BLaER1 treated with 17β-estradiol and CSF1 and Interleukin-3, amounts not matched to agents 10 nM and 100 nM (cell line): ENCODE data around the gene AK8.
A peak's percentile ranks its signal among the peaks of the same experiment; 100 is the strongest.
"Not testable (repeated sequence)": the region's sequence is repeated elsewhere in the genome, so short reads cannot be mapped to it uniquely, and the experiment has no call there.

Source experiments
- H3K27ac ChIP-seq, 11 experiments: shearing (Covaris generic); formaldehyde crosslinking; 2 replicates each; pipeline ENCODE4 v1.8.1; 2022
- H3K27me3 ChIP-seq, 11 experiments: shearing (Covaris generic); formaldehyde crosslinking; 2 replicates each; pipeline ENCODE4 v1.8.1; 2022
- H3K36me3 ChIP-seq, 11 experiments: shearing (Covaris generic); formaldehyde crosslinking; 2 replicates each; pipeline ENCODE4 v1.8.1; 2022
- H3K4me1 ChIP-seq, 10 experiments: shearing (Covaris generic); formaldehyde crosslinking; 2 replicates each; pipeline ENCODE4 v1.8.1; 2022
- H3K4me2 ChIP-seq, 11 experiments: shearing (Covaris generic); formaldehyde crosslinking; 2 replicates each; pipeline ENCODE4 v1.8.1; 2022
- H3K4me3 ChIP-seq, 10 experiments: shearing (Covaris generic); formaldehyde crosslinking; 2 replicates each; pipeline ENCODE4 v1.8.1; 2022
- H3K9ac ChIP-seq, 11 experiments: shearing (Covaris generic); formaldehyde crosslinking; 2 replicates each; pipeline ENCODE4 v1.8.1; 2022
- H3K9me3 ChIP-seq, 11 experiments: shearing (Covaris generic); formaldehyde crosslinking; replicated peaks in 1 of 11; 2 replicates each; pipeline ENCODE4 v1.8.1; 2022
- H4K20me1 ChIP-seq, 11 experiments: shearing (Covaris generic); formaldehyde crosslinking; 2 replicates each; pipeline ENCODE4 v1.8.1; 2022
- Cebpa-rat ChIP-seq, 11 experiments: shearing (Covaris generic); IDR thresholded peaks; 2 replicates each; pipeline ENCODE4 v1.8.1; 2022

AK8 gene

DNA sequence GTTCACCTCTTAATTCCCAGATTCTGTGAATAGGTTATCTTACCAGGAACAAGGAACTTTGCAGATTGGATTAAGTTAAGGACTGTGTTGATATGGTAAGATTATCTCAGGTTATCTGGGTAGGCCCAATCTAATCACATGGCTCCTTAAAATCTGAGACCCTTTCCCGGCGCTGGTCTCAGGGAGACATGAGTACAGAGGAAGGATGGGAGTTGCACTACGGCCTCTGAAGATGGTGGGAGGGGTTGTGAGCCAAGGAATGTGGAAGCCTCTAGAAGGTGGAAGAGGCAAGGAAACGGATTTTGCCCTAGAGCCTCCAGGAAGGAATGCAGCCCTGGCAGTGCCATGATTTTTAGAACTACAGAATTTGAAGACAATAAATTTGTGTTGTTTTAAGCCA lies 95.1 kb downstream of the AK8 start:
- H3K27me3 ChIP-seq: no peaks in the 10 kb centered on the region
- no peaks in the 10 kb centered on the region for H4K20me1 ChIP-seq
- H3K27ac ChIP-seq: no peak overlapping the region
- peaks cover 0 to 5% (median 0%) of the 10 kb centered on the region in 11 experiments; a peak in 4 of 22 replicates for H3K9me3 ChIP-seq
- H3K4me1 ChIP-seq: peaks cover 11 to 28% (median 22%) of the 10 kb centered on the region in 10 experiments
- no peak for TF ChIP-seq Cebpa-rat (IDR thresholded peaks at IDR 0.05)
- H3K9ac ChIP-seq: no peak overlapping the region
- no peak overlapping the region for H3K4me2 ChIP-seq
- H3K4me3 ChIP-seq: no peak overlapping the region
- no peaks in the 10 kb centered on the region for H3K36me3 ChIP-seq

DNA sequence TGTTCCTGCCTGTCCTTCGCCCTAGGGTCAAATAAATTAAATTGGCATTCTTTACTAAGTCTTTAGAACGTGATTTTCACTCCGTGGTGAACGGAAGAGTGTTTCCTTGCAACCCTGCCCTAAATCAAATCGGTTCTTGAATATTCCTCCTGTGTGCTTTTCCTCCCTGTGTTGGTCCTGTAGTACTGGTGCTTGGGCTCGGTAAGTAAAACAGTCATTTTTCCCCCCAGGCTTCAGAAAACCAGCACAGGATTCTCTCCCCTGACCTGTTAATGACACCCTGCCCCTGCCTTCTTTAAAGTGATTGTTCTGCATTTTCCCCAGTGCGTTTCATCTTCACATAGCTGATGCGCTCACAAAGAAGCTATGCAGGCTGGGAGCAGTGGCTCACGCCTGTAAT lies 96.0 kb downstream of the AK8 start:
- no peak overlapping the region for H3K9ac ChIP-seq
- no peaks in the 10 kb centered on the region for H3K36me3 ChIP-seq
- no peak overlapping the region for H3K4me3 ChIP-seq
- H3K27me3 ChIP-seq: no peaks in the 10 kb centered on the region
- no peaks in the 10 kb centered on the region for H4K20me1 ChIP-seq
- no peak overlapping the region for H3K27ac ChIP-seq
- no peak for TF ChIP-seq Cebpa-rat (IDR thresholded peaks at IDR 0.05)
- peaks cover 0 to 11% (median 0%) of the 10 kb centered on the region in 11 experiments; a peak in 3 of 22 replicates for H3K9me3 ChIP-seq
- peaks cover 2 to 21% (median 16%) of the 10 kb centered on the region in 10 experiments; a peak in 19 of 20 replicates for H3K4me1 ChIP-seq
- no peak overlapping the region for H3K4me2 ChIP-seq

DNA sequence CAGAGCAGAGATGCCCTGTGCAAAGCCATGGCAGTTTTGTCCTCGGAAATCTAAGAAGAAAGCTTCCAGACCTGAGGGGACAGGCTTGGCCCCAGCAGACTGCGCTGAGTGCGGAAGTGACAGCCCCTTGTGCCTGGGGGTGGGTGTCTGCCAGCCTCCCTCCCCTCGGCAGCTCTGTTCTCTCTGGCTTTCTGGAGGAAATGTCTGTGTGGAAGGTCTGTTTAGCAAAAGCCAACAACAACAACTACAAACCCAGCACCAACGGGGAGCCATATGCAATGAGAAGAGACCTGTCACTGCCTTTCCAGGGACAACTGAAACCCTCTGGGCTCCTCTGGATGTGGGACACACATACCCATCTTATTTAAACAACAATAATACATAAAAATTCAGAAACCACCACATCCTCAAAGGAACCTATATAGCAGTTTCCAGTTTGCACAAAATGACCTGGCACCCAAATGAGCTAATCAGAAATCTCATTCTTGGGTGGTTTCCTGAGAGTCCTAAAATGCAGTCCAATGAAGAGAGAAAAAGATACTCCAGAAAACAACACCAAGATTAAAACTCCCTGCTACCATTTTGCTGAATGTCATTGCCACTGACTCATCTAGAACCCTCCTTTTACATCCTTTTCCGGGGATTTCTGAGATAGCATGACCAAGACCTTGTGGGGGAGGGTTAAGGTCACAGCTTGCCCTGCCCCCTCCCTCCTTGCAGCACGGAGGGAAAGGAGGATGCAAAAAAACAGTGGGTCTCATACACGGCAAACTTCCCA lies 97.7 kb downstream of the AK8 start:
- TF ChIP-seq Cebpa-rat (IDR thresholded peaks at IDR 0.05): no peak
- no peak overlapping the region; a peak in 1 of 22 replicates for H3K4me2 ChIP-seq
- H4K20me1 ChIP-seq: no peaks in the 10 kb centered on the region
- H3K27ac ChIP-seq: no peak overlapping the region
- no peaks in the 10 kb centered on the region for H3K27me3 ChIP-seq
- H3K9me3 ChIP-seq: peaks cover 0 to 11% (median 0%) of the 10 kb centered on the region in 11 experiments; a peak in 3 of 22 replicates
- H3K36me3 ChIP-seq: no peaks in the 10 kb centered on the region
- peaks cover 8 to 26% (median 20%) of the 10 kb centered on the region in 10 experiments; a peak in 19 of 20 replicates for H3K4me1 ChIP-seq
- no peak overlapping the region for H3K4me3 ChIP-seq
- no peak overlapping the region for H3K9ac ChIP-seq

DNA sequence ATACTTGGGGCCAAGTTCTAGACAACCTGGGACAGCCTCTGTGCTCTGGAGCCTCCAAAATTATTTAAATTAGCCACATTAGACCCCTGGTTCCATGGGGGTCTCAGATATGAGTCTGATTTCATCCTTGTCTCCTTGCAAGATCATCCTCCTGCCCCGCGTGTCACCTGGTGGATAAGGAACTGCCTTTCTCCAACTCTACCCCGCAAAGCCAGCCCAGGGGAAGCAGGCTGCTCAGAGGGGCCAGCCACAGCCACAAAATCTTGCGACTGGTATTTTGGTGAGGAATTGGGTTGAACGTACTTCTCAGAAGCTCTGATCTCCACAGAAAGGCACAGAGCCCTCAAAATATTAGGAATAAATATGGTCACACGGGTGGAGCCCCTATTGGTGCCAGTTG lies 101.2 kb downstream of the AK8 start:
- H3K4me1 ChIP-seq: peaks cover 8 to 20% (median 15%) of the 10 kb centered on the region in 10 experiments; a peak in 19 of 20 replicates

DNA sequence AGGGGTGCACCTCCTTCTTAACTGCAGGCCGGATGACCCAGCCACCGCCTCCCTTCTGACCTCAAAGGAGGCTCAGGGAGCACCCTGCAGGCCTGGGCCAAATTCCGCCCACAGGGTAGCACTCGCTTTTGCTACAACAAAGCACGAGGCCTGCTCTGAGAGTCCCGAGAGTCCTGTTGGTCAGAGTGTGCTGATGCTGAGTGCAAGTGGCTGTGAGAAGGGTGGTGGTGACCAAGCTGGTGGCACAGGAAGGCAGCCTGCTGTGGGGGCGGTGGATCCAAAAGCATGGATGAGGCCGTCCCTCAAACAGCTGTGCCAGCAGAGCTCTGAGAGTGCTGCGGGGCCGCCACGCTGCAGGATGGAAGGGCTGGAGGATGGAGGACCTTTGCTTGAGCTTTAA lies 101.8 kb downstream of the AK8 start:
- Histone ChIP-seq H3K4me3 (no peak overlapping the region), H3K9me3 (peaks cover 7 to 26% (median 14%) of the 10 kb centered on the region in 11 experiments; a peak in 19 of 22 replicates), H3K9ac (no peak overlapping the region), H3K36me3 (peaks cover 0 to 6% (median 0%) of the 10 kb centered on the region in 11 experiments; a peak in 3 of 22 replicates), H3K4me1 (peaks cover 8 to 20% (median 15%) of the 10 kb centered on the region in 10 experiments; a peak in 19 of 20 replicates), H3K27ac (no peak overlapping the region), H4K20me1 (no peaks in the 10 kb centered on the region), H3K27me3 (no peaks in the 10 kb centered on the region), H3K4me2 (peak overlapping the region; percentile 13 to 74 (median 51); a peak in 21 of 22 replicates)
- no peak for TF ChIP-seq Cebpa-rat (IDR thresholded peaks at IDR 0.05)

More for the DNA sequence above, 101.2 kb downstream of the AK8 start:
- H4K20me1 ChIP-seq: no peaks in the 10 kb centered on the region
- no peak overlapping the region for H3K27ac ChIP-seq
- H3K9ac ChIP-seq: no peak overlapping the region
- no peak overlapping the region for H3K4me3 ChIP-seq
- no peak for TF ChIP-seq Cebpa-rat (IDR thresholded peaks at IDR 0.05)
- no peaks in the 10 kb centered on the region for H3K27me3 ChIP-seq
- H3K9me3 ChIP-seq: peaks cover under 1 to 19% (median 7%) of the 10 kb centered on the region in 11 experiments; a peak in 17 of 22 replicates
- peak overlapping the region; percentile 13 to 74 (median 51); a peak in 20 of 22 replicates for H3K4me2 ChIP-seq
- peaks cover 0 to under 1% (median 0%) of the 10 kb centered on the region in 11 experiments; a peak in 1 of 22 replicates for H3K36me3 ChIP-seq

DNA sequence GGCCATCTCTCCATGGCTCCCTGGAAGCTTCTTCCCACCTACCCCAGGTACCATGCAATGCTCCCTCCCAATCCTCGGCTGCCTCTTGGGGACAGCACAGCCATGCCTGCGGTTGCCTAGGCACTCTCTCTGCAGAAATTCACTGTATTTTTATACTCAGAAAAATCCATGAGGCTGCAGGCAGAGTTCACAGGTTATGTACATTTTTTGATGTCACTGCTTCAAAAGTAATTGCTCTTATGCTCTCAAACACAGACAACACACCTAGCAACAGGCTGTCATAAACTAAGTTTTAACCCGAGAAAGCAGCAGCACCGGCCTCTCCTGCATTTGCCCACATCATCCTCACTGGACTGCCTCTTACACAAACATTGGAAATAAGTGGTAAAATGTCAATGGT lies 102.4 kb downstream of the AK8 start:
- TF ChIP-seq Cebpa-rat (IDR thresholded peaks at IDR 0.05): no peak
- no peaks in the 10 kb centered on the region for H4K20me1 ChIP-seq
- peaks cover 9 to 31% (median 17%) of the 10 kb centered on the region in 11 experiments; a peak in 19 of 22 replicates for H3K9me3 ChIP-seq
- H3K4me3 ChIP-seq: no peak overlapping the region
- no peak overlapping the region for H3K27ac ChIP-seq
- peak overlapping the region in 8 of 11 experiments; percentile 40 to 74 (median 54); a peak in 7 of 22 replicates for H3K4me2 ChIP-seq
- no peaks in the 10 kb centered on the region for H3K27me3 ChIP-seq
- H3K9ac ChIP-seq: no peak overlapping the region
- H3K4me1 ChIP-seq: peaks cover 10 to 25% (median 19%) of the 10 kb centered on the region in 10 experiments
- peaks cover 0 to 8% (median 0%) of the 10 kb centered on the region in 11 experiments; a peak in 3 of 22 replicates for H3K36me3 ChIP-seq

DNA sequence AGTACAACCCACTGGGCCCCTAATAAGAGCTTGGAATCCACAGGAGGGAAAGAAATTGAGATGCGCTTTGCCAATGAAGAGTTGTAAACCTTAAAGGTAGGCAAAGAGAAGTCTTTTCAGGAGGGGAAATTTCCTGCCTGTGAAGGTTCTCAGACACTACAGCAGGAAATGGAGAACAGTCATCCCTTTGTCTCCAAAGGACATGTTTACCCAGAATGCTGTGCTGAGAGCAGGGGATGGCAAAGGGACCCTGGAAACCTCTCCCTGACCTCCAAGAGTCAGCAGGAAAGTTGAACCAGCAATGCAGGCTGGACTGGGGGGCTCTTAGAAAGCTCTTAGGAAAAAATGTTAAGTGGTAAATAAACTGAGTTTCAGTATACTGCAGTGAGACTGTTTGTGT lies 103.2 kb downstream of the AK8 start:
- no peak overlapping the region for H3K4me3 ChIP-seq
- no peaks in the 10 kb centered on the region for H4K20me1 ChIP-seq
- no peak for TF ChIP-seq Cebpa-rat (IDR thresholded peaks at IDR 0.05)
- no peaks in the 10 kb centered on the region for H3K27me3 ChIP-seq
- no peak overlapping the region for H3K27ac ChIP-seq
- H3K36me3 ChIP-seq: peaks cover 0 to 8% (median 0%) of the 10 kb centered on the region in 11 experiments; a peak in 3 of 22 replicates
- H3K9me3 ChIP-seq: peaks cover 9 to 31% (median 18%) of the 10 kb centered on the region in 11 experiments; a peak in 19 of 22 replicates
- no peak overlapping the region for H3K4me2 ChIP-seq
- no peak overlapping the region for H3K9ac ChIP-seq
- H3K4me1 ChIP-seq: peaks cover 14 to 29% (median 23%) of the 10 kb centered on the region in 10 experiments

DNA sequence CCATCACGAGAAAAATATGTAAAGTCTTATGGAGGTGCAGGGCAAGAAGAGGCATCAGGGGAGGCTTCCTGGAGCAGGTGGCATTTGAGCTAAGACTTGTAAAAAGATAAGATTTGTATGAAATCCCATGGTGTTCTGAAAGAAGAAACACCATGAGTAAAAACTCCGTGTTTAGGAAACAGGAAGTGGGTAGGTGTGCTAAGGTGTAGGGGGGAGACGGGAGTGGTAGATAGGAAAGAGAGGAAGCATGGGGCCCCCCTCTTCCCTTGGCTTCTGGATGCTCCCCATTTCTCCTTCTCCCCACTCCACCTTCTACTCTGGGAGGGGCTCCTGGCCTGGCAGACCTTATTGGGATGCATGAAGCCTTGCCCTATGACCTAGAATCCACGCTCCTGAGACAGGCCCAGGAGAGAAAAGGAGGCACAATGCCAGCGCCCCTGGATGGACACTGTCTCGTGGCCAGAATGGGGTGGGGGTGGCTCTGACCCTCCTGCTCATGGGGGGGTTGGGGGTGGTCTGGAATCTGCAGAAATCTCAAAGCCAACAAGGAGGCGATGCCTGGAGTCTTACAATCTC lies 104.2 kb downstream of the AK8 start:
- H3K9ac ChIP-seq: no peak overlapping the region
- H3K4me1 ChIP-seq: peaks cover 14 to 33% (median 23%) of the 10 kb centered on the region in 10 experiments
- no peaks in the 10 kb centered on the region for H3K27me3 ChIP-seq
- TF ChIP-seq Cebpa-rat (IDR thresholded peaks at IDR 0.05): no peak
- peaks cover 9 to 31% (median 18%) of the 10 kb centered on the region in 11 experiments; a peak in 19 of 22 replicates for H3K9me3 ChIP-seq
- H3K36me3 ChIP-seq: peaks cover 0 to 8% (median 0%) of the 10 kb centered on the region in 11 experiments; a peak in 3 of 22 replicates
- H3K4me3 ChIP-seq: no peak overlapping the region
- H3K27ac ChIP-seq: no peak overlapping the region
- H4K20me1 ChIP-seq: no peaks in the 10 kb centered on the region
- H3K4me2 ChIP-seq: no peak overlapping the region

DNA sequence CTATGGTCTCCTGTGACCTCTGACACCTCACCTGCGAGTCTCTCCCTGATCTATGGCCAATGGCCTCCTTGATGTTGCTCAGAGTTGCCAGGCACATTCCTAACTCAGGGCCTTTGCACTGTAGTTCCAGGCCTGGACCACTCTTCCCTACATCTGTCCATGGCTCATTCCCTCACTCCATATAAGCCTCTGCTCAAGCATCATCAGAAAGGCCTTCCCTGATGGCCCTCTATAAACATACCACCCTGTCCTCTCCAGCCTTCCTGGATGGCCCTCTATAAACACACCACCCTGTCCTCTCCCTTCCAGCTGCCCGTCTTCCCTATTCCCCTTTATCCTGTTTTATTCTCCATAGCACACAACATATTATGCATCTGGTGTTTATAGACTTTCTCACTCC lies 105.0 kb downstream of the AK8 start:
- H3K4me3 ChIP-seq: no peak overlapping the region
- no peak for TF ChIP-seq Cebpa-rat (IDR thresholded peaks at IDR 0.05)
- no peak overlapping the region for H3K9ac ChIP-seq
- no peak overlapping the region for H3K4me2 ChIP-seq
- H3K36me3 ChIP-seq: peaks cover 0 to 8% (median 0%) of the 10 kb centered on the region in 11 experiments; a peak in 3 of 22 replicates
- H3K9me3 ChIP-seq: peaks cover 9 to 30% (median 18%) of the 10 kb centered on the region in 11 experiments; a peak in 19 of 22 replicates
- H3K27me3 ChIP-seq: no peaks in the 10 kb centered on the region
- peaks cover 21 to 40% (median 30%) of the 10 kb centered on the region in 10 experiments for H3K4me1 ChIP-seq
- no peak overlapping the region for H3K27ac ChIP-seq
- H4K20me1 ChIP-seq: no peaks in the 10 kb centered on the region

DNA sequence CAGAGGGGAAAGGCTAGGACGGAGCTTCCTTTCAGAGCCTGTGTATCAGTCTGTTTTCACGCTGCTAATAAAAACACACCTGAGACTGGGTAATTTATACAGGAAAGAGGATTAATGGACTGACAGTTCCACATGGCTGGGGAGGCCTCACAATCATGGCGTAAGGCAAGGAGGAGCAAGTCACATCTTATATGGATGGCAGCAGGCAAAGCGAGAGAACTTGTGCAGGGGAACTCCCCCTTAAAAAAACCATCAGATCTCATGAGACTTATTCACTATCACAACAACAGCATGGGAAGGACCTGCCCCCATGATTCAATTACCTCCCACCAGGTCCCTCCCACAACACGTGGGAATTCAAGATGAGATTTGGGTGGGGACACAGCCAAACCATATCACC lies 106.3 kb downstream of the AK8 start:
- H3K27ac ChIP-seq, H3K36me3 ChIP-seq, H3K4me3 ChIP-seq, H3K9ac ChIP-seq, H3K4me2 ChIP-seq, H4K20me1 ChIP-seq, H3K27me3 ChIP-seq: not testable (repeated sequence)
- peaks cover 19 to 30% (median 24%) of the 10 kb centered on the region in 10 experiments for H3K4me1 ChIP-seq
- peaks cover 9 to 23% (median 18%) of the 10 kb centered on the region in 11 experiments; a peak in 20 of 22 replicates for H3K9me3 ChIP-seq
